Measurements from ENCODE around the gene LCN1.
"Not testable (repeated sequence)": the region's sequence is repeated elsewhere in the genome, so short reads cannot be mapped to it uniquely, and the experiment has no call there.

LCN1 gene

GRCh38 chr9:135517407-135517822, 3.8 kb upstream of the LCN1 start:
- Mint-ChIP-seq H3K9me3 (no peaks in the 10 kb centered on the region), H3K4me3 (no peak overlapping the region), H3K27ac (no peak overlapping the region), H3K4me1 (peaks cover 4% of the 10 kb centered on the region), H3K36me3 (no peaks in the 10 kb centered on the region), H3K27me3 (peaks cover 5% of the 10 kb centered on the region)
- DNase-seq, result no peak
- CTCF ChIA-PET, result interaction anchor here (1.2 kb wide), 1 partner anchor 13 kb away, joined by 7 read pairs; no protein-coding TSS in a partner anchor

- peaks cover 4% of the 10 kb centered on the region for H3K4me1 Mint-ChIP-seq
- H3K27me3 Mint-ChIP-seq, result peaks cover 5% of the 10 kb centered on the region
- CTCF ChIA-PET, result no interaction called here
- no peaks in the 10 kb centered on the region for H3K36me3 Mint-ChIP-seq
- no peak overlapping the region for H3K27ac Mint-ChIP-seq
- DNase-seq, result no peak
- no peak overlapping the region for H3K4me3 Mint-ChIP-seq
- H3K9me3 Mint-ChIP-seq, result no peaks in the 10 kb centered on the region
These were observed 1.9 kb upstream of the LCN1 start for GRCh38 chr9:135519179-135519971.

GRCh38 chr9:135521608-135522095, 412 bp downstream of the LCN1 start:
- Mint-ChIP-seq H3K36me3 (no peaks in the 10 kb centered on the region), H3K9me3 (no peaks in the 10 kb centered on the region), H3K27ac (no peak overlapping the region), H3K4me1 (no peaks in the 10 kb centered on the region), H3K27me3 (peaks cover 5% of the 10 kb centered on the region), H3K4me3 (no peak overlapping the region)
- DNase-seq, result peak; percentile 17
- CTCF ChIA-PET, result no interaction called here

GRCh38 chr9:135522137-135522877, 1.1 kb downstream of the LCN1 start:
- Mint-ChIP-seq H3K27ac (no peak overlapping the region), H3K4me1 (no peaks in the 10 kb centered on the region), H3K9me3 (no peaks in the 10 kb centered on the region), H3K36me3 (no peaks in the 10 kb centered on the region), H3K4me3 (no peak overlapping the region), H3K27me3 (peaks cover 4% of the 10 kb centered on the region)
- CTCF ChIA-PET, result no interaction called here
- no peak for DNase-seq

- H3K4me1 Mint-ChIP-seq, result no peaks in the 10 kb centered on the region
- CTCF ChIA-PET, result no interaction called here
- H3K9me3 Mint-ChIP-seq, result no peaks in the 10 kb centered on the region
- H3K4me3 Mint-ChIP-seq, result no peak overlapping the region
- no peaks in the 10 kb centered on the region for H3K27me3 Mint-ChIP-seq
- no peak overlapping the region for H3K27ac Mint-ChIP-seq
- H3K36me3 Mint-ChIP-seq, result no peaks in the 10 kb centered on the region
- DNase-seq, result no peak
These were observed 1.7 kb downstream of the LCN1 start for GRCh38 chr9:135522931-135523330.

- Mint-ChIP-seq H3K9me3 (no peaks in the 10 kb centered on the region), H3K4me1 (no peaks in the 10 kb centered on the region), H3K4me3 (no peak overlapping the region), H3K27me3 (no peaks in the 10 kb centered on the region), H3K27ac (no peak overlapping the region), H3K36me3 (no peaks in the 10 kb centered on the region)
- peak; percentile 14 for DNase-seq
- CTCF ChIA-PET, result no interaction called here
These were observed 2.4 kb downstream of the LCN1 start for GRCh38 chr9:135523521-135524129.

- Mint-ChIP-seq H3K36me3 (no peaks in the 10 kb centered on the region), H3K4me1 (no peaks in the 10 kb centered on the region), H3K27me3 (no peaks in the 10 kb centered on the region), H3K9me3 (no peaks in the 10 kb centered on the region), H3K27ac (no peak overlapping the region), H3K4me3 (no peak overlapping the region)
- peak; percentile 19 for DNase-seq
- CTCF ChIA-PET, result interaction anchor here (1.0 kb wide), 1 partner anchor 77 kb away, joined by 3 read pairs; no protein-coding TSS in a partner anchor
These were observed 3.1 kb downstream of the LCN1 start for GRCh38 chr9:135524130-135524861.

GRCh38 chr9:135525241-135526088, 4.2 kb downstream of the LCN1 start:
- Mint-ChIP-seq H3K4me3 (no peak overlapping the region), H3K9me3 (no peaks in the 10 kb centered on the region), H3K4me1 (no peaks in the 10 kb centered on the region), H3K27me3 (no peaks in the 10 kb centered on the region), H3K27ac (no peak overlapping the region), H3K36me3 (no peaks in the 10 kb centered on the region)
- no peak for DNase-seq
- CTCF ChIA-PET, result interaction anchor here (1.0 kb wide), 1 partner anchor 76 kb away, joined by 3 read pairs; no protein-coding TSS in a partner anchor

- Mint-ChIP-seq H3K36me3 (no peaks in the 10 kb centered on the region), H3K9me3 (no peaks in the 10 kb centered on the region), H3K4me3 (no peak overlapping the region), H3K27me3 (peaks cover 4% of the 10 kb centered on the region), H3K27ac (no peak overlapping the region), H3K4me1 (no peaks in the 10 kb centered on the region)
- DNase-seq, result no peak
- CTCF ChIA-PET, result no interaction called here
These were observed 5.0 kb downstream of the LCN1 start for GRCh38 chr9:135526089-135526729.

GRCh38 chr9:135526730-135527571, 5.7 kb downstream of the LCN1 start:
- CTCF ChIA-PET, result no interaction called here
- Mint-ChIP-seq H3K27ac (no peak overlapping the region), H3K4me1 (no peaks in the 10 kb centered on the region), H3K36me3 (no peaks in the 10 kb centered on the region), H3K4me3 (no peak overlapping the region), H3K9me3 (no peaks in the 10 kb centered on the region), H3K27me3 (peaks cover 4% of the 10 kb centered on the region)
- DNase-seq, result peak; percentile 15

GRCh38 chr9:135528842-135529435, 7.7 kb downstream of the LCN1 start:
- DNase-seq, CTCF ChIA-PET, H3K9me3 Mint-ChIP-seq, H3K4me1 Mint-ChIP-seq, H3K27me3 Mint-ChIP-seq, H3K4me3 Mint-ChIP-seq, H3K36me3 Mint-ChIP-seq, H3K27ac Mint-ChIP-seq: not testable (repeated sequence)

- CTCF ChIA-PET, result no interaction called here
- no peak for DNase-seq
- Mint-ChIP-seq H3K4me1 (no peaks in the 10 kb centered on the region), H3K4me3 (no peak overlapping the region), H3K27ac (no peak overlapping the region), H3K27me3 (peaks cover 19% of the 10 kb centered on the region), H3K36me3 (no peaks in the 10 kb centered on the region), H3K9me3 (no peaks in the 10 kb centered on the region)
These were observed 8.9 kb downstream of the LCN1 start for GRCh38 chr9:135530146-135530545.
